ENCODE data around the gene ARHGAP6. TPM values are rescaled to one million over a fixed set of nuclear protein-coding genes. Genes with fewer than 3 reads are reported as not detected.

ARHGAP6 gene
- total and polyA plus RNA-seq, 2 of the 13 experiments (the other 11 are each of a cell fraction or from before 2014, with no cell fraction given): 0.11 TPM; not detected in 1

DNA sequence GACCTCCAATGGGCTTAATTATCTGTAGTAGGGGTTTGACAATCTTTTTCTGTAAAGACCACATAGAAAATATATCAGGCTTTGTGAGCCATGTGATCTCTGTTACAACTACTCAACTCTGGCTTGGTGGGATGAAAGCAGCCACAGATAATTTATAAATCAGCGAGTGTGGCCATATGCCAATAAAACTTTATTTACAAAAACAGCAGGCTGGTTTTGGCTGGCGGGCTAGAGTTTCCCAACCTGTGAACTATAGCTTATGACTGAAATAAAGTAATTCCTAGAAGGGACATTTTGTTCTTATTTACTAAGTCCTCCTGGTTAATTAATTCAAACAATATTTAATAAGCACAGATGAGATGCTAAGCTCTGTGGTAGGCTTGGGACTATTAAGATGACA is 408.4 kb downstream of the ARHGAP6 start:
- H3K4me1 ChIP-seq (ENCODE audit: insufficient read depth, low read length): no peaks in the 10 kb centered on the region
- WGBS (ENCODE audit: low lambda C conversion rate): 88% methylated on average over 1 of the region's 2 CpGs
- no peak for ATAC-seq
- H3K79me2 ChIP-seq (ENCODE audit: insufficient read depth, low read length): no peaks in the 10 kb centered on the region
- no peak overlapping the region for H3K27ac ChIP-seq (ENCODE audit: extremely low read length, insufficient read depth, low read length)
- no peaks in the 10 kb centered on the region for H3K27me3 ChIP-seq (ENCODE audit: control insufficient read depth in 1 of 2, insufficient read depth in 2 of 2, low read length in 2 of 2)
- no peak overlapping the region for H2AFZ ChIP-seq (ENCODE audit: low read length)
- no peak overlapping the region for H3K4me2 ChIP-seq (ENCODE audit: low read depth, low read length)
- intact Hi-C loops (cut with micrococcal nuclease; ENCODE audit: unreplicated experiment): no loop called here
- ChIA-PET POLR2A (no interaction called here), CTCF (ENCODE audit: low intra/inter-chr PET ratio, low total read pairs) (no interaction called here)
- H3K36me3 ChIP-seq (replicated peaks in 1 of 2; ENCODE audit: control insufficient read depth in 1 of 2, insufficient read depth in 2 of 2, low read length in 2 of 2): no peaks in the 10 kb centered on the region
- in situ Hi-C loops (cut with HindIII; ENCODE audit: extremely low pct_ligation_motif_present, low pct_unique_long_range_greater_than_20kb): no loop called here
- DNase-seq (ENCODE audit: low spot score): no peak
- no TSS peak for BruUV-seq (replicated peaks)
- no peak overlapping the region for H3K4me3 ChIP-seq (replicated peaks in 1 of 3; ENCODE audit: insufficient read depth in 1 of 3, low read depth in 2 of 3, low read length in 3 of 3)
- no peaks in the 10 kb centered on the region for H3K9me3 ChIP-seq (ENCODE audit: low read length)
- no peak overlapping the region for H3K9ac ChIP-seq (ENCODE audit: insufficient read depth, low read depth, low read length)
- H4K20me1 ChIP-seq (ENCODE audit: insufficient read depth, low read length): no peaks in the 10 kb centered on the region
- FAIRE-seq: no peak
- TF ChIP-seq CEBPG (CRISPR knock-in tag; IDR thresholded peaks at IDR 0.05) (no peak), NFIB (CRISPR knock-in tag; IDR thresholded peaks at IDR 0.05; ENCODE audit: borderline replicate concordance) (no peak), TCF7L2 (IDR thresholded peaks at IDR 0.05; ENCODE audit: low read depth, low read length) (no peak), ZSCAN21 (CRISPR knock-in tag; IDR thresholded peaks at IDR 0.05; ENCODE audit: borderline replicate concordance) (no peak), ZSCAN22 (CRISPR knock-in tag; IDR thresholded peaks at IDR 0.05) (no peak), ZNF780A (CRISPR knock-in tag; IDR thresholded peaks at IDR 0.05) (no peak), FOXK1 (CRISPR knock-in tag; IDR thresholded peaks at IDR 0.05; ENCODE audit: borderline replicate concordance, low read depth) (no peak), ZSCAN29 (CRISPR knock-in tag; conservative IDR thresholded peaks at IDR 0.05) (no peak), ZNF597 (CRISPR knock-in tag; IDR thresholded peaks at IDR 0.05) (no peak), GATAD2A (CRISPR knock-in tag; IDR thresholded peaks at IDR 0.05) (no peak), GTF2F1 (IDR thresholded peaks at IDR 0.05; ENCODE audit: low read length) (no peak), NFYC (CRISPR knock-in tag; IDR thresholded peaks at IDR 0.05) (no peak), ETV5 (CRISPR knock-in tag; IDR thresholded peaks at IDR 0.05; ENCODE audit: borderline replicate concordance) (no peak), ZNF775 (CRISPR knock-in tag; IDR thresholded peaks at IDR 0.05; ENCODE audit: borderline replicate concordance) (no peak), ZHX1 (CRISPR knock-in tag; IDR thresholded peaks at IDR 0.05; ENCODE audit: low read depth) (no peak)
- TF ChIP-seq, protein P1, sequence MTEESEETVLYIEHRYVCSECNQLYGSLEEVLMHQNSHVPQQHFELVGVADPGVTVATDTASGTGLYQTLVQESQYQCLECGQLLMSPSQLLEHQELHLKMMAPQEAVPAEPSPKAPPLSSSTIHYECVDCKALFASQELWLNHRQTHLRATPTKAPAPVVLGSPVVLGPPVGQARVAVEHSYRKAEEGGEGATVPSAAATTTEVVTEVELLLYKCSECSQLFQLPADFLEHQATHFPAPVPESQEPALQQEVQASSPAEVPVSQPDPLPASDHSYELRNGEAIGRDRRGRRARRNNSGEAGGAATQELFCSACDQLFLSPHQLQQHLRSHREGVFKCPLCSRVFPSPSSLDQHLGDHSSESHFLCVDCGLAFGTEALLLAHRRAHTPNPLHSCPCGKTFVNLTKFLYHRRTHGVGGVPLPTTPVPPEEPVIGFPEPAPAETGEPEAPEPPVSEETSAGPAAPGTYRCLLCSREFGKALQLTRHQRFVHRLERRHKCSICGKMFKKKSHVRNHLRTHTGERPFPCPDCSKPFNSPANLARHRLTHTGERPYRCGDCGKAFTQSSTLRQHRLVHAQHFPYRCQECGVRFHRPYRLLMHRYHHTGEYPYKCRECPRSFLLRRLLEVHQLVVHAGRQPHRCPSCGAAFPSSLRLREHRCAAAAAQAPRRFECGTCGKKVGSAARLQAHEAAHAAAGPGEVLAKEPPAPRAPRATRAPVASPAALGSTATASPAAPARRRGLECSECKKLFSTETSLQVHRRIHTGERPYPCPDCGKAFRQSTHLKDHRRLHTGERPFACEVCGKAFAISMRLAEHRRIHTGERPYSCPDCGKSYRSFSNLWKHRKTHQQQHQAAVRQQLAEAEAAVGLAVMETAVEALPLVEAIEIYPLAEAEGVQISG (CRISPR knock-in tag; IDR thresholded peaks at IDR 0.05): no peak
- TF ChIP-seq, protein P2, sequence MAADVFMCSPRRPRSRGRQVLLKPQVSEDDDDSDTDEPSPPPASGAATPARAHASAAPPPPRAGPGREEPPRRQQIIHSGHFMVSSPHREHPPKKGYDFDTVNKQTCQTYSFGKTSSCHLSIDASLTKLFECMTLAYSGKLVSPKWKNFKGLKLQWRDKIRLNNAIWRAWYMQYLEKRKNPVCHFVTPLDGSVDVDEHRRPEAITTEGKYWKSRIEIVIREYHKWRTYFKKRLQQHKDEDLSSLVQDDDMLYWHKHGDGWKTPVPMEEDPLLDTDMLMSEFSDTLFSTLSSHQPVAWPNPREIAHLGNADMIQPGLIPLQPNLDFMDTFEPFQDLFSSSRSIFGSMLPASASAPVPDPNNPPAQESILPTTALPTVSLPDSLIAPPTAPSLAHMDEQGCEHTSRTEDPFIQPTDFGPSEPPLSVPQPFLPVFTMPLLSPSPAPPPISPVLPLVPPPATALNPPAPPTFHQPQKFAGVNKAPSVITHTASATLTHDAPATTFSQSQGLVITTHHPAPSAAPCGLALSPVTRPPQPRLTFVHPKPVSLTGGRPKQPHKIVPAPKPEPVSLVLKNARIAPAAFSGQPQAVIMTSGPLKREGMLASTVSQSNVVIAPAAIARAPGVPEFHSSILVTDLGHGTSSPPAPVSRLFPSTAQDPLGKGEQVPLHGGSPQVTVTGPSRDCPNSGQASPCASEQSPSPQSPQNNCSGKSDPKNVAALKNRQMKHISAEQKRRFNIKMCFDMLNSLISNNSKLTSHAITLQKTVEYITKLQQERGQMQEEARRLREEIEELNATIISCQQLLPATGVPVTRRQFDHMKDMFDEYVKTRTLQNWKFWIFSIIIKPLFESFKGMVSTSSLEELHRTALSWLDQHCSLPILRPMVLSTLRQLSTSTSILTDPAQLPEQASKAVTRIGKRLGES (CRISPR knock-in tag; IDR thresholded peaks at IDR 0.05; ENCODE audit: borderline replicate concordance): no peak

Data from HepG2 (cell line).